Islet of Langerhans (tissue), 1 donor: ENCODE results near the gene SLC38A7.
"Not testable (repeated sequence)": the region's sequence is repeated elsewhere in the genome, so short reads cannot be mapped to it uniquely, and the experiment has no call there.

Experiments used
- FAIRE-seq: peaks from one replicate; lab custom pipeline; 2011; peaks lifted over from hg19 to GRCh38; lab: Jason Lieb, UNC

The SLC38A7 gene, protein sequence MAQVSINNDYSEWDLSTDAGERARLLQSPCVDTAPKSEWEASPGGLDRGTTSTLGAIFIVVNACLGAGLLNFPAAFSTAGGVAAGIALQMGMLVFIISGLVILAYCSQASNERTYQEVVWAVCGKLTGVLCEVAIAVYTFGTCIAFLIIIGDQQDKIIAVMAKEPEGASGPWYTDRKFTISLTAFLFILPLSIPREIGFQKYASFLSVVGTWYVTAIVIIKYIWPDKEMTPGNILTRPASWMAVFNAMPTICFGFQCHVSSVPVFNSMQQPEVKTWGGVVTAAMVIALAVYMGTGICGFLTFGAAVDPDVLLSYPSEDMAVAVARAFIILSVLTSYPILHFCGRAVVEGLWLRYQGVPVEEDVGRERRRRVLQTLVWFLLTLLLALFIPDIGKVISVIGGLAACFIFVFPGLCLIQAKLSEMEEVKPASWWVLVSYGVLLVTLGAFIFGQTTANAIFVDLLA

DNA sequence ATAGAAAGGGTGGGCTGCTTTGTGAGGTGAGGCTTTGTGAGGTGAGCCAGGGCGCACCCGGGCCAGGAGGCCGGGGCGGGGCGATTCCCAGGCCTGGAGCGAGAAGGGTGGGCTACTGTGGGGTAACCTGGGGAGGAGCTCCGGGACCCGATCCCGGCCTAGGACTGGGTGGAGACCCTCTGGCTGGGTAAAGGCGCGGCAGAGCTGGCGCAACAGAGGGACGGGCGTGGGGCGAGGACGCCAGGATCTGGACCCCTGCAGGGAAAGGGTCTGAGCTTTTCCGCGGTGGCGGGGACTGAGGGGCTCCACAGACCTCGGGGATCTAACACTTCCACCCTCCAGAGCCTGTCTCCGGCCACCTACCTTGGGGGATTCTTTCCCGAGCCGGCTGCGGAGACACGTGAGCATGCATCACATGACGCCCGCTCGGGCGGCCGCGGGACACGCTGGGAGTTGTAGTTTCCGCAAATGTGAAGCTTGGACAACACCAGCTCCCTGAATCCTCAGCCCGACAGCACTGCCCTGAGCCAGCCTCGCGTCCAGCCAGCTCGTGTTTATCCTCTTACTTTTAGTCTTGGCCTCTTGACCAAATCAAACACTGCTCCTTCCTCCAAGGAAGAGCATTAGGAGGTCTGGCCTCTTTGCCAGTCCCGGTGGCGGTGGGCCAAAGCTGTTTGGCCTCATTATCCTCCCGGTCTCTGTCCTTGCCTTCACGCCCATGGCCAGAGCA, at the start of gene SLC38A7:
TSS of gene SLC38A7 (minus strand) at position 417 of the 730 bp plus-strand sequence. CDS start 4,644 bp downstream, outside the sequence.
- no peak for FAIRE-seq

DNA sequence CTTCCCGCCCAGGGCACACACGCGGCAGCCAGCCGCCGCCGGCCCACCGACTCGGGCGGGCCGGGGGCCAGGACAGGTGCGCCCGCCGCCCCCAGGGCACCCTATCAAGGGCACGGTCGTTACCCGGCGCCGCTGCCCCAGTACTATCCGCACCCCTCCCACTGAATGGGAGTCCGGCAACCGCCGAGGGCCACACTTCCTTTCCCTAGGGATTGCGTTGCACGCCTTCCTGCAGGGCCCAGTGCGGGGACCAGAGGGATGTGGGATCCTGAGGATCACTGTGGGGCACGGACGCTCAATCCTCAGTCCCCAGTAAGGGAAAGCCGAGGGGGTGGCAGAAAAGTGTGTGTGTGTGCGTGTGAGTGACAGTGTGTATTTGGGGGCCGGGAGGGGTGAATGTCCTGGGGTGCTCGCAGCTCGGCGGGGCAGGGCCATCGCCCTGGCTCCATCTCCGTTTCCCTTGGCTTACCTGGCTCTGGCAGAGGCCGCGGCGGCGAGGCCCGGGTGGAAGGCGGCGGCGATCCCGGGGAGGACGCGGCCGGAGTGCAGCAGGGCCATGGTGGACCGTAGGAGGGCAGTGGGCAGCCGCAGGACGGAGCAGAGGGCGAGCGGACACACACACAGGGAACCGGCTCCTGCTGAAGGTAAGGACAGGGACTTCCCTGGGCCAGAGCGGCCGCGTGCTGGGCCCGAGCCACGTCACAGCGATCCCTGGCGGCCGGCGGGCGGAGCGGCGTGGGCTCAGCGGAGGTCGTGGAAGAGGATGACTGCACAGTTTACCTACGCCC, 49.3 kb upstream of the SLC38A7 start, which contains the start of gene GOT2:
TSS of gene GOT2 (minus strand) at position 646 of the 788 bp plus-strand sequence. CDS start at position 558, 88 bp downstream.
- no peak for FAIRE-seq

DNA sequence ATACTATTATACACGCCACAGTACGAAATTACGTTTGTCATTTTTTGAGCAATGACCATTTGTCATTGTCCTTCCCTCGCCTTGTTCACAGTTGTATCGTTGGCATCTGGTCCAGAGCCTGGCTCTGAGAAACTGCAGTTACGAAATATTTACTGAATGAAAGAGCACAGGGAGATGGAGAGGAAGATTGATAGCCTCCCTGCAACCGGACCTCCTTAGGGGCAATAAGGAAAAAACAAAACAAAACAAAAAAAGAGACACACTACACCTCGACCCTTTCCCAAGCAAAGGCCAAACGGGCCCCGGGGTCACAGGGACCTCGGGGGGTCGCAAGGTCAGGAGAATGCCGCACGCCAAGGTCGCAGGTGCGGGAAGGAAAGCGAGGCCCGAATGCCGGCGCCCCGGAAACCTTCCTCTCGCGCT, 48.7 kb upstream of the SLC38A7 start:
- FAIRE-seq: no peak

DNA sequence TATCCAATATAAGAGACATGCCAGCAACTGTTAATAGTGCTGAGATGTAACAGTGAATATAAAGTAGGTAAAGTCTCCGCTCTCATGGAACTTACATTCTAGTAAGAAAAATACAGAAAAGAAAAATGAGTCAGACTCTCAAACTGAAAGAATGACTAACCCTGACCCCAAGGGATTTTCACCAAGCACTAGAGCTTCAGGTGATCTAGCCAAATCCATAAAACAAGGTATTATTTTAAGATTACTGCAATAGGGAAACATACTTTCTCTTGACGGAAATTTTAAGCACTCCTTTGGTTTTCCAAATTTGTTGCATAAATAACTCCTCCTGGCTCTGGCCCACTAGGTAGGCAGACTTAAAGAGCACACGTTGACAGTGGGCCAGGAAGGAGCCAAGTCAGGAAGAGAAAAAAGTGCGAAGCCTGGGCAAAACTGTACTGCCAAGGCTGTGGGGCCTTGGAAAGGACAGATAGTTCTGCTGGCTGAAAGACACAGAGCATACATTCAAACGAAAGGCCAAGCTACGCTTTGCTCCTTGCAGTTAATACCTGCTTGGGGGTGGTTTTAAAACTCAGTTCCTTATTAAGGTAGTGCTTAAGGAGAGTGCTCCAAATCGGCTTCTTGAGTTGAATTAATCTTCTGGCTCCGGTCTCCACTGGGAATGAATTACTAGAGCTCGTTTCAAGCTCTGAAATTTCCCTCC, 48.1 kb upstream of the SLC38A7 start:
- FAIRE-seq: no peak

DNA sequence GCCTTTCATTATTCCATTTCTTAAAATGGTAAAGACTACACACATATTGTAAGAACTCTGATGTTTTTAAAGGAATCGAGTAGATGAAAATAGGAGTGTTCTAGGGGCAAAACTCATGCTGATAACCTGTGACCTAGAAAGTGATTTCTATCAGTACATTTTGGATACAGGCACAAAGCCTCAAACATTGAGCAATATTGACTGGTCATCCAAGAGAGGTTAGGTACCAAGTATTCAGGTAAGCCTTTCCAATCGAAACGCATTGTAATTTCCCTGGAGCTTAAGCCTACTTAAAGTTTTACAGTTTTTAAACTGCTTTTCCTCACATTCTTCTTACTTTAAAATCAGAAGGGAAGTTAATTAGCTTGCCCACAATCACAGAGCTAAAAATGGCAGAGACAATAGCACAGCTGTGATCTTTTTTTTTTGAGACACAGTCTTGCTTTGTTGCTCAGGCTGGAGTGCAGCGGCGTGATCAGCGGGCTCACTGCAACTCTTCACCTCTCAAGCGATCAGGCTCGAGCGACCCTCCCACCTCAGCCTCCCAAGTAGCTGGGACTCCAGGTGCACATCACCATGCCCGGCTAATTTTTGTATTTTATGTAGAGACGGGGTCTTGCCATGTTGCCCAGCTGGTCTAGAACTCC, 46.3 kb upstream of the SLC38A7 start:
- no peak for FAIRE-seq

DNA sequence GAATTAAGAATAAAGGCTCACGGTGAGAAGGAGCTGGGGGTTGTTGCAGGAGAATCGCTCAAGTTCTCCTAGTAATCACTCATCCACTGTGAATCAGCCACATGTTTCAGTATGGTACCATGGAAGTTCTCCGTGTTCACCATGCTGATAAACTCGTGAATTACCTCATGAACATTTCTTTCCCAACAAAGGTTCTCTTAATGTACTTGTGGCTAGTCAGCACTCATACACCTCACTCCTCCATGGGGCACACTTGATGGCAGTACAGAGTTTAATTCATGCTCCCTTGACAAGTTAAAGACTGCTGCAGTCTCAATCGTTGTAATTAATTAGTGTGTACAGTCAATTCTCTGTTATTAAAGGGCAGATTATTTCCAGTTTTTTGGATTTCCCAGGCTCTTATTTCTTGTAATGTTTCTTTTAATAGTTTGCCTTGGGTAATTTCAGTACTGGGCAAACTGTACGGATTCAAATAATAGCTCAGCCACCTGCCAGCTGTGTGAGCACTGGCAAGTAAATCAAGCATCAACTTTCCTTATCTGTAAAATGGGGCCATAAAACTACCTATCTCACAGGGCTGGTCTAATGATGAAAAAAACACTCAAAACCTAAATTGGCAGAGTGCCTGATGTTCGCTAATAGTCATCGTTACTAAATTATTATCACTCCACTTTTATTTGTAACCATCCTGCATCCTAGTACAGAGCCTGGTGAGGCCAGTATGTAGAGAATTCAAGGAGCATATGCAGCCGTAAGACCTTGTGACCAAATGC, 43.4 kb upstream of the SLC38A7 start:
- no peak for FAIRE-seq

DNA sequence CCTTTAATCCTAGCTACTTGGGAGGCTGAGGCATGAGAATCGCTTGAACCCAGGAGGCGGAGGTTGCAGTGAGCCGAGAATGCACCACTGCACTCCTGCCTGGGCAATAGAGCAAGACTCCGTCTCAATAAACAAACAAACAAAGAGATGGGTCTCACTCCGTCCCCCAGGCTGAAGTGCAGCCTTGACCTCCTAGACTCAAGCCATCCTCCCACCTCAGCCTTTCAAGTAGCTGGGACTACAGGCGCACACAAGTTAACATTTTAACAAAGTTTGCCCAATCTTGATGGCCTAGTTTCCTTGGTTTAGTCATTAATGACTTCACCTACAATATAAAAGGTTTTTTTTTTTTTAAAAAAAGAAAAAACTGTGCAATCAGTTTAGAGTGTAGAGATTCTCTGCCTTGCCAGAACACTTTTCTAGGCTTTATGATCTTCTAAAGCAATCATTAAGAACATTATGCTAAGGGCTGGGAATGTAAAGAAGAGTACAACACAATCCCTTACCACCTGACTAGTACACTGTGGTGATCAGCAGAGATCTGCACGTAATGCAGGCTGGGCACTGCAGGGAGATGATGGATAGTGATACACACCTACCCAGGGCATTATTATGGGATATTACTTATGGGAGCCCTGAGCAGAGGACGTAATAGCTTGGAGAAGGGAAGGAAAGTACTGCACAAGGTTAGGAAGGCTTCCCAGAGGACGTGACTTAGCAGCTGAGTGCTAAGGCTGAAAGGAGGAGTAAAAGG, 42.6 kb upstream of the SLC38A7 start:
- no peak for FAIRE-seq

DNA sequence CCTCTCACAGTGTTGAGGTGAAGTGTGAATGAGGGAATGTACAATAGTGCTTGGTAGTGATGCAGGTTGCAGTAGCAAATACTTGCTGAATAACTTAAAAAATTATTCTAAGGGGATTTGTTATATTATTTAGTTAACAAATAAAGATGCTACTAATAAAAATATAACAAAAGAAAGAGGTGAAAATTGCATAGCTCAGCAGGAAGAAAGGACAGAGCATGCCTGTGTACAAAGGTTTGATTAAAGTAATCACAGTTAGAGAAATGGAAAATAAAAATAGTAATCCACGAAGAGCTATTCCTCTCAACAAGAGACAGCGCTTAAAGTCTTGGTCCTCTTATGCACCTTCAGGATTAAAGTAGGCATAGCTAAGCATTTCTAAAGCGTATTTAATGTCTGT, 38.5 kb upstream of the SLC38A7 start:
- FAIRE-seq: no peak

DNA sequence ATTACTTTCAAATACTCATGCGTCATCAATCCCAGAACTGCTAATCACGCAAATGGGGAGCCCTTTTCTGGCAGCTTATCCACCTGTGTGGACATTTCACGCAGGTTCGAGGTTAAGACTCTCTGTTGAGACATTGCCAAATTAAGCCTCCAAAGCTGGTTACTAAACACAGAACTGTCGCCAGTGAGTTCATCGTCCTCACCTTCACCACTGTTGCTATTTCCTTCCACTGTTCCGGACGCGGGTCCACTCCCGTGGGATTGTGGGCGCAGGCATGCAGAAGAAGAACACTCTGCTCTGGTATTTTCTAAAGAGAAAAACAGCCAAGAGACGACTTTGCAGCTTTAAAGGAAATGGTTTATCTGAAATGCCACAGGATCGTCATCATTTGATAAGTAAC, 33.4 kb upstream of the SLC38A7 start:
- no peak for FAIRE-seq

DNA sequence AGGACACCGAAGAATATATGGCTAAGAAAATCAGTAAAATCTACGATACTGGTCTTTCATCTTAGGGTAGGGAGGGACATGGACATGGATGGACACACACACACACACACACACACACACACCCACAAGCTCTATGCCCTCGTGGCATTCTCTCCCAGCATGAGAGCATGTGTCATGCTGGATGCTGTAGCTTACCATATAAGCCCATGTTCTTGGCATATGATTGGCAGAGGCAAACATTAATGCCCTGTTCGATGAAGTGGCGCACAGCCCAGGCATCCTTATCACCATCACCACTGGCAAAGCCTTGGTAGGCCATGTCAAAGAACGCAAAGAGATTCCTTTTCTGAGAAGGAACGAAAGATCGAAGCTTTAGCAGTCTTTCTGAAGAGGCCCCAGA, 31.9 kb upstream of the SLC38A7 start:
- FAIRE-seq: no peak

DNA sequence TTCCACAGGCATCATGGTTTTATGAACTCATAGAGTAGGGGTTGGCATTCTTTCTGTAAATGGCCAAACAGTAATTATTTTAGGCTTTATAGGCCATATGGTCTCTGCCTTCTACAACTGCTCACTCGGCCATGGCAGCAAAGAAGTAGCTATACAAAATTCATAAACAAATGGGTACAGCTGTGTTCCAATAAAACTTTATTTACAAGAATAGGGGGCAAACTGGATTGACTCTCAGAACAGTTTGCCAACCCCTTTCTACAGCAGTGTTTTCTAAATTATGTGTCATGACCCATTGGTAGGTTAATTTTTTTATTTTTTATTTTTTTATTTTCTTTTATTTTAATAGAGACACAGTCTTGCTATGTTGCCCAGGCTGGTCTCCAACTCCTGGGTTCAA, 29.2 kb upstream of the SLC38A7 start:
- no peak for FAIRE-seq

DNA sequence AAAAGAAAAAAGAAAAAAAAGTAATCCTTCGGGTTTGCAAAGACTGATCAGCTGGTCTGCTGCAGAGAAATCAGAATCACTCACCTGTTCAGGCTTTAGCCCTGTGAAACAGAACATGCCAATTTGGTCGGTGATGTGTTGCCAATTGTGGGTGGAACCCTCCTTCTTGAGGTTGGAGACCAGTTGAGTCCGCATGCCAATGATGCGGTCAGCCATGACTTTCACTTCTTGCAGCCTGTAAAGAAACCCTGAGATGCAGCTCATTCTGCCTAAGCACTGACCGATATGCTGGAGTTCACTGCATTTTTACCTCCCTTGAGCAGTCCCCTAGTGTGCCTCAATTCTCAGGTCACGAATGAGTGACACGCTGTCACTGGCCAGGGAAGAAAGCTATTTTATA, 24.8 kb upstream of the SLC38A7 start:
- no peak for FAIRE-seq

DNA sequence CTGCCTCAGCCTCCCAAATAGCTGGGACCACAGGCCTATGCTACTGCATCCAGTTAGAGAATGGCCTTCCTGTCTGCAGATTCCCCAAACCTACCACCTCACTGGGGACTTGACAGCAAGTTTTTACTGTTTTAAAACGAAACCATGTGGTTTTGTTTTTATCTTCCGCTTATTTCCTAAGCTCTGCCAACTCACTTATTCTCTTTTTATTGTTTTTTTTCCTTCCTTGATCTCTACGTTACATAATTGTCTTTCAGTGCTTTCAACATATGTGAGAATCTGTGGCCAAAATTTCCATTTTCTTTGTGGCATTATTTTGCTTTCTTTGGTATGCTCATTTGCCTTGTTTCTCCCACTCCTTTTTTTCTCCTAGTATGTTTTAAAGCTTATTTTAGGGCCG, 14.6 kb upstream of the SLC38A7 start:
- no peak for FAIRE-seq

DNA sequence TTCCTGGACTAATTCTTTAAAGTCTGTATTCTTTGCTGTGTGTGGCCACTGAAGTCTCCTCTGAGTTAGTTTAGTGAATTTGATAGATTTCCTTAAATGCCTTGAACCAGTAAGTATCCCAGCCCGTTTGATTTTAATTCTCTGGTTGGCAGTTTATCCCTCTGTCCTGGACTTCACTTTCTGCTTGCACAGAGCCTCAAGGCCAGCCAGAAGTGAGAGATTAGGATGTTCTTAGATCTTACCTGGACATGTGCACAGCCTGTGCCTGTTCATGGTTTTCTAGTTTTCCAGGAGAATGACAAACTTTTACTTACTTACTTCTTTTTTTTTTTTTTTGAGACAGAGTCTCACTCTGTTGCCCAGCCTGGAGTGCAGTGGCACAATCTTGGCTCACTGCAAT, 10.8 kb upstream of the SLC38A7 start:
- no peak for FAIRE-seq

DNA sequence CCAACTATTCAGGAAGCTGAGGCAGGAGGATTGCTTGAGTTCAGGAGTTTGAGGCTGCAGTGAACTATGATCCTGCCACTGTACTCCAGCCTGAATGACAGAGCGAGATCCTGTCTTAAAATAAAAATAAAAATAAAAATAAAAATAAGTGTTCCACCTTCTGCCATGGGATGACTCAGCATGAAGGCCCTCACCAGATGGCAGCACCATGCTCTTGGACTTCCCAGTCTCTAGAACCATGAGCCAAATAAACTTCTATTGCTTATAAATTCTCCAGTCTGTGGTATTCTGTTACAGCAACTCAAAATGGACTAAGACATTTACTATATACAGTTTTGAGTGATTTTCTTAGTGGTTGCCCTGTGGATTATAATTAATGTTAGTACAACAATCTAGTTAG, 7.9 kb upstream of the SLC38A7 start:
- FAIRE-seq: no peak

DNA sequence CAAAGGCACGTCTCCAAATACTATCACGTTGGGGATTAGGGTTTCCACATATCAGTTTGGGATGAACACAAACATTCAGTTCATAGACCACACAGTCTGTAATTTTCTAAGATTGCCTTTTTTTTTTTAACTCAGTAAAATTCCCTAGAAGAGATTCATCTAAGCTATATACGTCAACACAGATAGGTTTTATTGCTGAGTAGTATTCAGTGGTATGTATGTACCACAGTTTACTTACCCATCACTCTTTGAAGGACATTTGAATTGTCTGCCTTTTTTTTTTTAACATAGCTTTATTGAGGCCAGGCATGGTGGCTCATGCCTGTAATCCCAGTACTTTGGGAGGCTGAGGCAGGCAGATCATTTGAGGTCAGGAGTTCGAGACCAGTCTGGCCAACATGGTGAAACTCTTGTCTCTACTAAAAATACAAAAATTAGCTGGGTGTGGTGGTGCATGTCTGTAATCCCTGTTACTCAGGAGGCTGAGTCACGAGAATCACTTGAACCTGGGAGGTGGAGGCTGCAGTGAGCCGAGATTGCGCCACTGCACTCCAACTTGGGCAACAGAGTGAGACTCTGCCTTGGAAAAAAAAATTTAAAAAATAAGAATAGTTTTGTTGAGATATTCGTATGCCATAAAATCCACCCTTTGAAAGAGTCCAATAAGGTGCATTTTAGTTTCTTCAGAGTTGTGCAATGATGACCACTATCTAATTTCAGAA, 2.6 kb upstream of the SLC38A7 start:
- not testable (repeated sequence) for FAIRE-seq

DNA sequence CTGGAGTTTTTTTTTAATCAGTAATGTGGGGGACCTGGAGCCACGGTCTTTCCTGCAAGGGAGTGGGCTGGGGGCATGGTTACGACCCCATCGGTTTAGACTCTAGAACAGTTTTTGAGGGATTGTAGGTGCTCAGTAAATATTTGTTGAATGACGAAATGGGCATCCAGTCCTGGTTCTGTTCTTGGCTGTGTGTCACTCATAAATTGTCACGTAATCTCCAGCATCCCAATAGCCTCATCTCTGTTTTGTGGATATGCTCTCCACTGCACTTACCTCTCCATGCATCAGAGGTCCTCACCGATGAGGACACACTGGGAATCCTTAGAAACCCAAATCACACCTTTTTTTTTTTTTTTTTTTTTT, 497 bp upstream of the SLC38A7 start:
- no peak for FAIRE-seq

DNA sequence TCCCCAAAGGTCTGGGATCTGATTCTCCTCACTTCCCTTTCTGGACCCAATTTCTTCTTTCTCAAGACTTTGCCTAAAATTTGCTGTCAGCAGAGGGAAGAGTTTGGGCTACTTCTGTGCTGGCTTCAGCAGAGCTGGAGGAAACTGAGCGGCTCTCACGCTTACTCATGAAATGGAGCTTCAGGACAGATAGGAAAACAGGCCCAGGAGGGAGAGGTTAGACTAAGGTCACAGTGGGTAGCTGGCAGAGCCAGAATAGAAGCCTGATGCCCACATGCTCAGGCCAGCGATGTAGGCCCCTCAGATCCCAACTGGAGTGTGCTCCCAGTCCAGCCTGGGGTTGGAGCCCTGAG, 593 bp downstream of the SLC38A7 start:
- FAIRE-seq: no peak

DNA sequence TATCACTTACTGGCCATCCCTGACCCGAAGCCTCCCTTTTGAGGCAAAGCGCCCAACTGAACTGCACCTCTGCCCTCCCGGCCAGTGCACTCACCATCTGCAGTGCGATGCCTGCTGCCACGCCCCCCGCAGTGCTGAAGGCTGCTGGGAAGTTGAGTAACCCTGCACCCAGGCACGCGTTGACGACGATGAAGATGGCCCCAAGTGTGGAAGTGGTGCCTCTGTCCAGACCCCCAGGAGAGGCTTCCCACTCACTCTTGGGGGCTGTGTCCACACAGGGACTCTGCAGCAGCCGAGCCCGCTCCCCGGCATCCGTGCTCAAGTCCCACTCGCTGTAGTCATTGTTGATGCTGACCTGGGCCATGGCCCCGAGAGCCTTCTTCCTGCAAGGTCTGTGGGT, 4.8 kb downstream of the SLC38A7 start:
- FAIRE-seq: no peak
